Measurements from ENCODE around the gene AIF1L. TPM values are rescaled to one million over a fixed set of nuclear protein-coding genes. Genes with fewer than 3 reads are reported as not detected.

The AIF1L gene
- total and polyA plus RNA-seq, 2 of the 13 experiments (the other 11 are each of a cell fraction or from before 2014, with no cell fraction given) = 12.4 to 36.5 TPM

DNA sequence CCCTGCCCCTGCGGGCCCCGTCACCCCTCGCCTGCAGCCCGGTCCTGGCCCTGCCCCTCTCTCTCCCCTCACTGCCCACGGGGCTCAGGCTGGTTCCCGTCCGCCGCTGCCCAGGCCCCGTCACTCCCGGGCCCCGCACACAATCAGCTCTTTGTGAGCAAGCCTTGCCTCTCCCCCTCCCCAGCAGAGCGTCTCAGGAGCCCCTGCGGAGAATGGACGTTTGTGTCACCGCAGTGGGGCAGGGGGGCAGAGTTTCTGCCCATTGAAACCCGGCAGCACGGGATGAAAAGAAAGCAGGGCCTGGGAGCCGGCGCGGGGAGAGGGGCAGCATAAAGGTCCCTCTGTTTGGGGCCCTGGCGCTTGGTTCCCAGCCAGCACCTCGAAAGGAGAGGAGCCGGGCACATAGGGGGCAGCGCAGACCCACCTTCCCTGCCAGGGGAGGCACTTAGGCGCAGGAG, 15.6 kb downstream of the AIF1L start (continued):
- TF ChIP-seq RBM39 (IDR thresholded peaks at IDR 0.05; ENCODE audit: low read depth, low read length, poor library complexity, severe bottlenecking) (peak; percentile 89), ATF1 (CRISPR knock-in tag; IDR thresholded peaks at IDR 0.05) (no peak), ETV6 (CRISPR knock-in tag; conservative IDR thresholded peaks at IDR 0.05) (no peak), ZSCAN22 (CRISPR knock-in tag; IDR thresholded peaks at IDR 0.05) (no peak), KDM3A (CRISPR knock-in tag; IDR thresholded peaks at IDR 0.05; ENCODE audit: low read depth) (no peak), XRCC5 (optimal IDR thresholded peaks at IDR 0.05; ENCODE audit: low read length) (peak; percentile 94), KIAA2018 (CRISPR knock-in tag; IDR thresholded peaks at IDR 0.05; ENCODE audit: borderline replicate concordance) (no peak), ZFX (CRISPR knock-in tag; IDR thresholded peaks at IDR 0.05; ENCODE audit: low read depth) (no peak), ZNF574 (CRISPR knock-in tag; IDR thresholded peaks at IDR 0.05) (no peak), ZFP41 (CRISPR knock-in tag; IDR thresholded peaks at IDR 0.05; ENCODE audit: borderline replicate concordance) (no peak), HMG20B (CRISPR knock-in tag; conservative IDR thresholded peaks at IDR 0.05) (no peak), ZNF335 (CRISPR knock-in tag; IDR thresholded peaks at IDR 0.05) (no peak), GLI4 (CRISPR knock-in tag; IDR thresholded peaks at IDR 0.05; ENCODE audit: borderline replicate concordance) (no peak), RBFOX2 (IDR thresholded peaks at IDR 0.05; ENCODE audit: low read depth, low read length) (peak; percentile 77), HOXA5 (CRISPR knock-in tag; IDR thresholded peaks at IDR 0.05) (no peak), RNF2 (conservative IDR thresholded peaks at IDR 0.05; ENCODE audit: low read depth) (no peak), DRAP1 (CRISPR knock-in tag; IDR thresholded peaks at IDR 0.05) (no peak), ZNF7 (CRISPR knock-in tag; IDR thresholded peaks at IDR 0.05) (no peak), SOX5 (CRISPR knock-in tag; IDR thresholded peaks at IDR 0.05; ENCODE audit: borderline replicate concordance) (no peak; the same call in 1 of the 2 replicates), ZNF674 (CRISPR knock-in tag; IDR thresholded peaks at IDR 0.05; ENCODE audit: low read depth) (no peak)
